ENCODE measurements around the gene BCCIP.

Gene BCCIP

GRCh38 chr10:125778556-125778955, 44.8 kb upstream of the BCCIP start:
- no peak overlapping the region for H3K27ac Mint-ChIP-seq
- no peak for DNase-seq
- no peak overlapping the region for H3K4me3 Mint-ChIP-seq
- no peak for TF ChIP-seq CTCF (IDR thresholded peaks at IDR 0.05)
- H3K9me3 Mint-ChIP-seq: peaks cover 22% of the 10 kb centered on the region
- H3K27me3 Mint-ChIP-seq (ENCODE audit: low read depth, poor library complexity): peaks cover 3% of the 10 kb centered on the region
- H3K36me3 Mint-ChIP-seq (ENCODE audit: low read depth): no peaks in the 10 kb centered on the region
- H3K4me1 Mint-ChIP-seq: peaks cover 23% of the 10 kb centered on the region

GRCh38 chr10:125779403-125780327, 43.7 kb upstream of the BCCIP start:
- H3K27me3 Mint-ChIP-seq (ENCODE audit: low read depth, poor library complexity): peaks cover 6% of the 10 kb centered on the region
- DNase-seq: no peak

GRCh38 chr10:125781374-125781773, 42.0 kb upstream of the BCCIP start:
- TF ChIP-seq CTCF (IDR thresholded peaks at IDR 0.05): no peak
- Mint-ChIP-seq H3K27me3 (ENCODE audit: low read depth, poor library complexity) (peaks cover 6% of the 10 kb centered on the region), H3K36me3 (ENCODE audit: low read depth) (peaks cover 5% of the 10 kb centered on the region), H3K4me1 (peaks cover 32% of the 10 kb centered on the region), H3K27ac (no peak overlapping the region), H3K9me3 (peaks cover 23% of the 10 kb centered on the region), H3K4me3 (no peak overlapping the region)
- DNase-seq: no peak

More at GRCh38 chr10:125779403-125780327, 43.7 kb upstream of the BCCIP start:
- no peak overlapping the region for H3K4me3 Mint-ChIP-seq
- H3K36me3 Mint-ChIP-seq (ENCODE audit: low read depth): no peaks in the 10 kb centered on the region
- peaks cover 31% of the 10 kb centered on the region for H3K4me1 Mint-ChIP-seq
- TF ChIP-seq CTCF (IDR thresholded peaks at IDR 0.05): no peak
- peaks cover 22% of the 10 kb centered on the region for H3K9me3 Mint-ChIP-seq
- H3K27ac Mint-ChIP-seq: no peak overlapping the region

GRCh38 chr10:125782054-125782453, 41.3 kb upstream of the BCCIP start:
- Mint-ChIP-seq H3K36me3 (ENCODE audit: low read depth) (peaks cover 10% of the 10 kb centered on the region), H3K27me3 (ENCODE audit: low read depth, poor library complexity) (peaks cover 6% of the 10 kb centered on the region), H3K9me3 (peaks cover 25% of the 10 kb centered on the region), H3K27ac (peak overlapping the region; percentile 1), H3K4me3 (no peak overlapping the region), H3K4me1 (peaks cover 39% of the 10 kb centered on the region)
- no peak for TF ChIP-seq CTCF (IDR thresholded peaks at IDR 0.05)
- DNase-seq: no peak

GRCh38 chr10:125782616-125783015, 40.7 kb upstream of the BCCIP start:
- Mint-ChIP-seq H3K27me3 (ENCODE audit: low read depth, poor library complexity) (peaks cover 6% of the 10 kb centered on the region), H3K27ac (peak overlapping the region; percentile 1), H3K4me1 (peaks cover 43% of the 10 kb centered on the region), H3K36me3 (ENCODE audit: low read depth) (peaks cover 13% of the 10 kb centered on the region), H3K9me3 (peaks cover 25% of the 10 kb centered on the region), H3K4me3 (no peak overlapping the region)
- no peak for DNase-seq
- no peak for TF ChIP-seq CTCF (IDR thresholded peaks at IDR 0.05)

GRCh38 chr10:125783408-125783807, 39.9 kb upstream of the BCCIP start:
- DNase-seq: no peak
- no peak for TF ChIP-seq CTCF (IDR thresholded peaks at IDR 0.05)
- H3K4me1 Mint-ChIP-seq: peaks cover 43% of the 10 kb centered on the region
- H3K36me3 Mint-ChIP-seq (ENCODE audit: low read depth): peaks cover 17% of the 10 kb centered on the region
- H3K27me3 Mint-ChIP-seq (ENCODE audit: low read depth, poor library complexity): peaks cover 3% of the 10 kb centered on the region
- no peak overlapping the region for H3K4me3 Mint-ChIP-seq
- H3K27ac Mint-ChIP-seq: no peak overlapping the region
- peaks cover 20% of the 10 kb centered on the region for H3K9me3 Mint-ChIP-seq

Measured in nephron progenitor cell (in vitro differentiated cells).